Vagina (tissue), 2 donors: ENCODE data around the gene BCL7B.

ENCODE experiments used
- POLR2A ChIP-seq, 2 donors: fragments of 450-650 bp; IDR thresholded peaks; one replicate each; pipeline ENCODE4 v1.6.1; 2017; ENCODE audit warnings: antibody characterized with exemption in 2 of 2, mild to moderate bottlenecking in 2 of 2, moderate library complexity in 2 of 2
- TF ChIP-seq, protein P1 (sequence below), 3 experiments: fragments of 450-650 bp in 2 of 3; fragments of 200-600 bp in 1 of 3; sonication (generic) in 1 of 3; IDR thresholded peaks; one replicate each; pipeline ENCODE4 v1.5.1; 2017 to 2019; ENCODE audit warnings: antibody characterized with exemption in 3 of 3, mild to moderate bottlenecking in 2 of 3, moderate library complexity in 2 of 3

DNA sequence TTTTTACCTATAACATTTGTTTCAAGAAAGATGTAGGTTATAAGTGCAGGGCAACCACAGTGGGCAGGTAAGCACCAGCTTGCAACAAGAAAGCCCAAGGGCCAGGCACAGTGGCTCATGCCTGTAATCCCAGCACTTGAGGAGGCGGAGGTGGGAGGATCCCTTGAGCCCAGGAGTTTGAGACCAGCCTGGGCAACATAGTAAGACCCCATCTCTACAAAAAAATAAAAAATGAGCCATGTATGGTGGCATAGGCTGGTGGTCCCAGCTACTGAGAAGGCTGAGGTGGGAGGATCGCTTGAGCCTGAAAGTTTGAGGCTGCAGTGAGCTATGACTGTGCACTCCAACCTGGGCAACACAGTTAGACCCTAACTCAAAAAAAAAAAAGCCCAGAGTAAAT is 12.8 kb downstream of the BCL7B start:
- TF ChIP-seq, protein P1, sequence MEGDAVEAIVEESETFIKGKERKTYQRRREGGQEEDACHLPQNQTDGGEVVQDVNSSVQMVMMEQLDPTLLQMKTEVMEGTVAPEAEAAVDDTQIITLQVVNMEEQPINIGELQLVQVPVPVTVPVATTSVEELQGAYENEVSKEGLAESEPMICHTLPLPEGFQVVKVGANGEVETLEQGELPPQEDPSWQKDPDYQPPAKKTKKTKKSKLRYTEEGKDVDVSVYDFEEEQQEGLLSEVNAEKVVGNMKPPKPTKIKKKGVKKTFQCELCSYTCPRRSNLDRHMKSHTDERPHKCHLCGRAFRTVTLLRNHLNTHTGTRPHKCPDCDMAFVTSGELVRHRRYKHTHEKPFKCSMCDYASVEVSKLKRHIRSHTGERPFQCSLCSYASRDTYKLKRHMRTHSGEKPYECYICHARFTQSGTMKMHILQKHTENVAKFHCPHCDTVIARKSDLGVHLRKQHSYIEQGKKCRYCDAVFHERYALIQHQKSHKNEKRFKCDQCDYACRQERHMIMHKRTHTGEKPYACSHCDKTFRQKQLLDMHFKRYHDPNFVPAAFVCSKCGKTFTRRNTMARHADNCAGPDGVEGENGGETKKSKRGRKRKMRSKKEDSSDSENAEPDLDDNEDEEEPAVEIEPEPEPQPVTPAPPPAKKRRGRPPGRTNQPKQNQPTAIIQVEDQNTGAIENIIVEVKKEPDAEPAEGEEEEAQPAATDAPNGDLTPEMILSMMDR (IDR thresholded peaks at IDR 0.05) = no peak
- TF ChIP-seq POLR2A (IDR thresholded peaks at IDR 0.05) = no peak
